Left lung (tissue), 10 donors: ENCODE measurements around the gene CABP4. TPM values are rescaled to one million over a fixed set of nuclear protein-coding genes. Genes with fewer than 3 reads are reported as not detected.

Experiments used
- ATAC-seq: fragments of 200-7000 bp; cut with Tn5 transposase; one replicate; pipeline ENCODE4 v1.9.1; 2020; ENCODE audit warnings: moderate library complexity
- DNase-seq, 4 donors: peaks; one replicate each; pipeline ENCODE4 v3.0.0-alpha.2; 2013 to 2020
- H3K27ac ChIP-seq, 2 donors: fragments of 200-600 bp; sonication (generic) in 1 of 2; one replicate each; pipeline versions ENCODE4 v1.5.0 to v1.8.0; 2020 to 2021
- H3K27me3 ChIP-seq, 2 donors: fragments of 200-600 bp; sonication (generic) in 1 of 2; one replicate each; pipeline versions ENCODE4 v1.5.0 to v1.8.0; 2020 to 2021
- H3K36me3 ChIP-seq, 2 donors: fragments of 200-600 bp; sonication (generic) in 1 of 2; one replicate each; pipeline versions ENCODE4 v1.5.0 to v1.8.0; 2020 to 2021
- H3K4me1 ChIP-seq, 2 donors: fragments of 200-600 bp; one replicate each; pipeline ENCODE4 v1.8.0; 2021
- H3K4me3 ChIP-seq, 2 donors: fragments of 200-600 bp; sonication (generic) in 1 of 2; one replicate each; pipeline versions ENCODE4 v1.5.0 to v1.8.0; 2020 to 2021; ENCODE audit warnings: mild to moderate bottlenecking in 1 of 2
- H3K9me3 ChIP-seq, 2 donors: fragments of 200-600 bp; sonication (generic) in 1 of 2; one replicate each; pipeline versions ENCODE4 v1.5.0 to v1.8.0; 2020 to 2021
- intact Hi-C, 2 donors: fragments of 100-400 bp; cut with DNase I; formaldehyde crosslinking; loops; one replicate each; pipeline versions ENCODE4 v1.11.2 to v1.14.2; 2022
- polyA plus RNA-seq, 6 donors: library from polyadenylated mRNA; unstranded; fragments of 120-200 nt; gene quantifications; one replicate each; pipeline ENCODE4 v1.2.1, GENCODE V29; 2013; ENCODE audit not compliant: insufficient read length in 6 of 6
- total RNA-seq, 2 donors: library from RNA; stranded (reverse); fragmentation: NEBNext Ultra II Directional; extraction: Animal tissue kit (Norgen Biotek cat#: 25700); gene quantifications; one replicate each; pipeline ENCODE4 v1.2.1, GENCODE V29; 2021
- TF ChIP-seq, protein P1 (sequence below), 2 donors: fragments of 200-600 bp; sonication (generic) in 1 of 2; IDR thresholded peaks; one replicate each; pipeline versions ENCODE4 v1.5.0 to v1.8.0; 2021; ENCODE audit warnings: antibody characterized with exemption in 2 of 2
- donor health status: DM: no; HTN: yes; CAD: no.
- donor health status: DM: no; HTN: no; CAD: no.

Gene CABP4
- total and polyA plus RNA-seq, 8 donors: 1.4 to 2.8 (median 2.2) TPM

- Histone ChIP-seq H3K27me3 (peaks cover 0 to 31% of the 10 kb centered on the region in 2 donors), H3K4me3 (no peak overlapping the region), H3K9me3 (no peaks in the 10 kb centered on the region), H3K27ac (no peak overlapping the region), H3K36me3 (no peaks in the 10 kb centered on the region), H3K4me1 (peaks cover 16 to 56% of the 10 kb centered on the region in 2 donors)
- TF ChIP-seq, protein P1, sequence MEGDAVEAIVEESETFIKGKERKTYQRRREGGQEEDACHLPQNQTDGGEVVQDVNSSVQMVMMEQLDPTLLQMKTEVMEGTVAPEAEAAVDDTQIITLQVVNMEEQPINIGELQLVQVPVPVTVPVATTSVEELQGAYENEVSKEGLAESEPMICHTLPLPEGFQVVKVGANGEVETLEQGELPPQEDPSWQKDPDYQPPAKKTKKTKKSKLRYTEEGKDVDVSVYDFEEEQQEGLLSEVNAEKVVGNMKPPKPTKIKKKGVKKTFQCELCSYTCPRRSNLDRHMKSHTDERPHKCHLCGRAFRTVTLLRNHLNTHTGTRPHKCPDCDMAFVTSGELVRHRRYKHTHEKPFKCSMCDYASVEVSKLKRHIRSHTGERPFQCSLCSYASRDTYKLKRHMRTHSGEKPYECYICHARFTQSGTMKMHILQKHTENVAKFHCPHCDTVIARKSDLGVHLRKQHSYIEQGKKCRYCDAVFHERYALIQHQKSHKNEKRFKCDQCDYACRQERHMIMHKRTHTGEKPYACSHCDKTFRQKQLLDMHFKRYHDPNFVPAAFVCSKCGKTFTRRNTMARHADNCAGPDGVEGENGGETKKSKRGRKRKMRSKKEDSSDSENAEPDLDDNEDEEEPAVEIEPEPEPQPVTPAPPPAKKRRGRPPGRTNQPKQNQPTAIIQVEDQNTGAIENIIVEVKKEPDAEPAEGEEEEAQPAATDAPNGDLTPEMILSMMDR (IDR thresholded peaks at IDR 0.05): no peak
- intact Hi-C loops: no loop called here
- ATAC-seq (no peak), DNase-seq (no peak)
These were observed 35.7 kb upstream of the CABP4 start for GRCh38 chr11:67419325-67420049.

DNA sequence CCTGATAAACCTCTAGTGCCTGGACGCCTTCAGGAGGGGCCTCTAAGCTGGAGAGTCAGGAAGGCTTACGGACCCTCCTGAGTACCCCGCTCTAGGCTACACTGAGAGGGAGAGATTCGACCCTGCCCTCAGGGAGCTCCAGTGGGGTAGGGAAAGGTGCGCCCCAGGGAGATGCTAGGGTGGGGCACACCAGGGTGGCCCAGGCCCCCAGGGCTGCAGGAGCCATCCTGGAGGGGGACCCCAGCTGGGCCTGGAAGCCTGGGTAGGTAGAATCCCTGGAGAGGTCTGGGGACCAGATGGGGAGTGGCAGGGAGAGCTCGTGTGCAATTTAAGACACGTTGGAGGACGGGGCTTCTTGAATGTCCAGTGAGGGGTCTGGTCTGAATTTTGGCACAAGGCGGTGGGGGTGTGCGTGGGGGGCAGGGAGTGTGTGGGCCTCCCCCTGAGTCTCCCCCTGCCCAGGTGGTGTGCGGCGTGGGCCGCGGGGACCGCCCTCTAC is 35.0 kb upstream of the CABP4 start:
- Histone ChIP-seq H3K4me3 (peak overlapping the region; percentile 40 to 56), H3K9me3 (no peaks in the 10 kb centered on the region), H3K27me3 (peaks cover 0 to 24% of the 10 kb centered on the region in 2 donors), H3K36me3 (no peaks in the 10 kb centered on the region), H3K4me1 (peaks cover 14 to 53% of the 10 kb centered on the region in 2 donors), H3K27ac (peak overlapping the region; percentile 85 to 86)
- DNase-seq: no peak
- no peak for ATAC-seq
- intact Hi-C loops: no loop called here
- TF ChIP-seq, protein P1 (IDR thresholded peaks at IDR 0.05): no peak

DNA sequence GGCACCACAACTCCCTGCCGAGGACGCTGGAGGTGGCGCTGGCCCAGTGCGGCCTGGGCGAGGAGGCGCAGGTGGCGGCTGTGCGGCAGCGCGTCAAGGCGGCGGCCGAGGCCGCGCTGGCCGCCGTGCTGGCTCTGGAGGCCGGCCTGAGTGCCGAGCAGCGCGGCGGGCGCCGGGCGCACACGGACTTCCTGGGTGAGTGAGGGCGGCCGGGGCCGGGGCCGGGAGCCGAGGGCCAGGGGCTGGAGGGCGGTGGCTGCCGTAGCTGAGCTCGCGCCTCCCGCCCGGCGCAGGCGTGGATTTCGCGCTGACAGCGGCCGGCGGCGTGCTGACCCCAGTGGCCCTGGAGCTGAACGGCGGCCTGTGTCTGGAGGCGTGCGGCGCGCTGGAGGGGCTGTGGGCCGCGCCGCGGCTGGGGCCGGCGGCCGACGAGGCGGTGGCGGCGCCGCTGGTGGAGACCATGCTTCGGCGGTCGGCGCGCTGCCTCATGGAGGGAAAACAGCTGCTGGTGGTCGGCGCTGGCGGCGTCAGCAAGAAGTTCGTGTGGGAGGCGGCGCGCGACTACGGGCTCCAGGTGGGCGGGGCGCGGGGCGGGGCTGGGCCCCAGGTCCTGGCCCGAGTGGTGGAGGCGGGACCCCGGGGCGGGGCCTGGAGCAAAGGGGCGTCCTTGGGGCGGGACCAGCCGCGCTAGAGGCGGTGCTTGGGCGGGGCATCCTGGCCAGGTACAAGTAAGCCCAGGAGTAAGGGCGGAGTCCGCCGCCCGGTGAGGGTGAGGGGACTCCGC is 34.3 kb upstream of the CABP4 start:
- peak overlapping the region; percentile 40 to 56 for H3K4me3 ChIP-seq
- TF ChIP-seq, protein P1 (IDR thresholded peaks at IDR 0.05): no peak
- intact Hi-C loops: no loop called here
- peaks cover 0 to 17% of the 10 kb centered on the region in 2 donors for H3K27me3 ChIP-seq
- peak overlapping the region; percentile 85 to 86 for H3K27ac ChIP-seq
- H3K36me3 ChIP-seq: no peaks in the 10 kb centered on the region
- DNase-seq: peak; percentile 90 to 100 (median 96)
- ATAC-seq: peak; percentile 97
- no peaks in the 10 kb centered on the region for H3K9me3 ChIP-seq
- peaks cover 11 to 47% of the 10 kb centered on the region in 2 donors for H3K4me1 ChIP-seq

- intact Hi-C loops: no loop called here
- peak overlapping the region in 1 of 2 donors; percentile 86 for H3K27ac ChIP-seq
- TF ChIP-seq, protein P1 (IDR thresholded peaks at IDR 0.05): no peak
- H3K4me1 ChIP-seq: peaks cover 9 to 40% of the 10 kb centered on the region in 2 donors
- DNase-seq: no peak
- peaks cover 0 to 10% of the 10 kb centered on the region in 2 donors for H3K27me3 ChIP-seq
- H3K4me3 ChIP-seq: peak overlapping the region in 1 of 2 donors; percentile 56
- ATAC-seq: peak; percentile 20
- no peaks in the 10 kb centered on the region for H3K9me3 ChIP-seq
- H3K36me3 ChIP-seq: no peaks in the 10 kb centered on the region
These were observed 33.6 kb upstream of the CABP4 start for GRCh38 chr11:67421430-67422031.
